Measurements from ENCODE around the gene AKAP6. TPM values are rescaled to one million over a fixed set of nuclear protein-coding genes. Genes with fewer than 3 reads are reported as not detected.

AKAP6 gene
- total and polyA plus RNA-seq, 2 of the 8 experiments (the other 6 are each of a cell fraction or from before 2014, with no cell fraction given) = 0.09 to 0.89 TPM

GRCh38 chr14:32827514-32827913 lies 498.4 kb downstream of the AKAP6 start:
- WGBS, 2 experiments (ENCODE audit: extremely low coverage in 1 of 2, insufficient coverage in 1 of 2, insufficient read length in 1 of 2, insufficient replicate concordance in 2 of 2, low coverage in 1 of 2, low lambda C conversion rate in 2 of 2, missing lambda C conversion rate in 1 of 2) = 74% methylated on average over 3 of the region's 3 CpGs; no CpG with 5 or more reads in 1 of the 2 experiments
- Histone ChIP-seq H4K91ac (replicated peaks; ENCODE audit: insufficient read length, low read length) (no peak overlapping the region), H3K18ac (ENCODE audit: extremely low read depth, low read length) (no peak overlapping the region), H2AK5ac (ENCODE audit: low read depth, low read length) (no peak overlapping the region), H3K4me2 (ENCODE audit: insufficient read depth in 1 of 2, low read depth in 2 of 2, low read length in 2 of 2) (no peak overlapping the region), H3K14ac (ENCODE audit: insufficient read length) (no peak overlapping the region), H3K36me3 (ENCODE audit: control insufficient read depth in 2 of 4, insufficient read depth in 4 of 4, low read length in 3 of 4) (no peaks in the 10 kb centered on the region), H3K27ac (ENCODE audit: low read depth, low read length) (no peak overlapping the region), H3K56ac (replicated peaks; ENCODE audit: insufficient read length, low read depth, low read length) (no peak overlapping the region), H3K79me1 (ENCODE audit: low read depth, low read length) (no peaks in the 10 kb centered on the region), H2AFZ (ENCODE audit: low read length) (no peak overlapping the region), H3K4ac (replicated peaks; ENCODE audit: insufficient read length, low read depth, low read length) (no peak overlapping the region), H2BK5ac (ENCODE audit: low read depth, low read length) (no peak overlapping the region), H2BK15ac (ENCODE audit: low read length) (no peak overlapping the region), H3K4me3 (ENCODE audit: extremely low read depth in 1 of 4, insufficient read depth in 2 of 4, low read depth in 3 of 4, low read length in 4 of 4) (no peak overlapping the region), H3K27me3 (replicated peaks in 1 of 4; ENCODE audit: control insufficient read depth in 3 of 4, extremely low read depth in 1 of 4, insufficient read depth in 3 of 4, low read length in 3 of 4) (no peaks in the 10 kb centered on the region), H2BK12ac (ENCODE audit: low read depth, low read length) (no peak overlapping the region), H2BK120ac (replicated peaks; ENCODE audit: low read depth, low read length) (no peak overlapping the region), H3K23ac (ENCODE audit: insufficient read length) (no peak overlapping the region), H3K23me2 (ENCODE audit: low read depth, low read length) (no peaks in the 10 kb centered on the region; the same call in 1 of the 2 replicates), H3K9ac (replicated peaks in 1 of 4; ENCODE audit: extremely low read depth in 1 of 4, low read depth in 3 of 4, low read length in 3 of 4) (no peak overlapping the region), H2BK20ac (ENCODE audit: low read length) (no peak overlapping the region), H4K5ac (ENCODE audit: insufficient read length, low read depth, low read length) (no peak overlapping the region), H3K9me3 (ENCODE audit: insufficient read depth in 2 of 2, low read depth in 1 of 2, low read length in 1 of 2) (no peaks in the 10 kb centered on the region), H4K8ac (ENCODE audit: extremely low read depth, insufficient read depth, low read length) (no peak overlapping the region), H3K4me1 (replicated peaks in 1 of 4; ENCODE audit: control insufficient read depth in 3 of 4, insufficient read depth in 4 of 4, low read length in 3 of 4) (peaks cover 0 to 5% (median 0%) of the 10 kb centered on the region in 4 experiments; a peak in 2 of 7 replicates), H4K20me1 (replicated peaks in 1 of 2; ENCODE audit: control insufficient read depth in 1 of 2, insufficient read depth in 2 of 2, low read length in 2 of 2) (no peaks in the 10 kb centered on the region), H3K79me2 (ENCODE audit: control insufficient read depth in 1 of 2, insufficient read depth in 2 of 2, low read length in 2 of 2) (no peaks in the 10 kb centered on the region)
- ChIA-PET POLR2A (ENCODE audit: partially characterized antibody) (no interaction called here), CTCF (ENCODE audit: partially characterized antibody) (interaction anchor here (0.5 to 0.8 kb wide), 2 partner anchors 47 to 340 kb away, joined by 3 to 4 read pairs; no protein-coding TSS in a partner anchor)
- DNase-seq (ENCODE audit: low read depth in 1 of 2, low spot score in 2 of 2) (no peak), FAIRE-seq (no peak)
- no peak for TF ChIP-seq KDM4A (IDR thresholded peaks at IDR 0.05; ENCODE audit: low read depth, low read length, severe bottlenecking)
- no peak for TF ChIP-seq FOSL1 (IDR thresholded peaks at IDR 0.05; ENCODE audit: insufficient read depth, low read depth, low read length)
- no peak for TF ChIP-seq JUND (IDR thresholded peaks at IDR 0.05; ENCODE audit: low read length)
- no peak for TF ChIP-seq POLR2AphosphoS5 (IDR thresholded peaks at IDR 0.05; ENCODE audit: low read depth, low read length)
- no peak for TF ChIP-seq CREB1 (IDR thresholded peaks at IDR 0.05)
- TF ChIP-seq ASH2L (IDR thresholded peaks at IDR 0.05; ENCODE audit: low read length) = no peak
- TF ChIP-seq ZNF274 (IDR thresholded peaks at IDR 0.05; ENCODE audit: borderline replicate concordance, extremely low read depth, low read length) = no peak
- no peak for TF ChIP-seq RNF2 (IDR thresholded peaks at IDR 0.05; ENCODE audit: borderline replicate concordance, low read depth, low read length, missing control alignments, poor library complexity, severe bottlenecking)
- TF ChIP-seq NRF1 (IDR thresholded peaks at IDR 0.05; ENCODE audit: low read depth, low read length) = no peak
- no peak for TF ChIP-seq SUZ12 (IDR thresholded peaks at IDR 0.05; ENCODE audit: low read length)
- no peak for TF ChIP-seq TBP (IDR thresholded peaks at IDR 0.05; ENCODE audit: low read depth, low read length)
- no peak for TF ChIP-seq KDM1A (IDR thresholded peaks at IDR 0.05; ENCODE audit: borderline replicate concordance, low read length)
- no peak for TF ChIP-seq CBX8 (IDR thresholded peaks at IDR 0.05; ENCODE audit: borderline replicate concordance, low read depth, low read length)
- TF ChIP-seq TCF12 (IDR thresholded peaks at IDR 0.05; ENCODE audit: low read depth, low read length) = no peak
- TF ChIP-seq PHF8 (conservative IDR thresholded peaks at IDR 0.05; ENCODE audit: low read depth, low read length) = no peak
- TF ChIP-seq KDM5A (IDR thresholded peaks at IDR 0.05; ENCODE audit: low read length) = no peak
